DMS 273 (cell line): ENCODE results near the gene PATL2.
"Not testable (repeated sequence)": the region's sequence is repeated elsewhere in the genome, so short reads cannot be mapped to it uniquely, and the experiment has no call there.

Source experiments
- DNase-seq: peaks from one replicate; lab custom pipeline; 2025; ENCODE audit not compliant: unreplicated experiment; lab: John Stamatoyannopoulos, UW

The PATL2 gene

GRCh38 chr15:44654858-44655257, 56.3 kb downstream of the PATL2 start:
- DNase-seq, result no peak

GRCh38 chr15:44647637-44648036, 63.5 kb downstream of the PATL2 start:
- DNase-seq, result no peak

- no peak for DNase-seq
Observed at GRCh38 chr15:44647036-44647435, 64.1 kb downstream of the PATL2 start.

GRCh38 chr15:44646460-44646859, 64.7 kb downstream of the PATL2 start:
- no peak for DNase-seq

GRCh38 chr15:44641651-44642050, 69.5 kb downstream of the PATL2 start:
- no peak for DNase-seq

GRCh38 chr15:44636976-44637375, 74.1 kb downstream of the PATL2 start:
- DNase-seq, result no peak

GRCh38 chr15:44633603-44634002, 77.5 kb downstream of the PATL2 start:
- DNase-seq, result no peak

- DNase-seq, result not testable (repeated sequence)
Observed at GRCh38 chr15:44625286-44625685, 85.8 kb downstream of the PATL2 start.

GRCh38 chr15:44623178-44623577, 87.9 kb downstream of the PATL2 start:
- no peak for DNase-seq

GRCh38 chr15:44620081-44620480, 91.0 kb downstream of the PATL2 start:
- DNase-seq, result no peak

- DNase-seq, result no peak
Observed at GRCh38 chr15:44616974-44617373, 94.1 kb downstream of the PATL2 start.
